ENCODE data around the gene CCDC187. TPM values are rescaled to one million over a fixed set of nuclear protein-coding genes. Genes with fewer than 3 reads are reported as not detected.
"Not testable (repeated sequence)": the region's sequence is repeated elsewhere in the genome, so short reads cannot be mapped to it uniquely, and the experiment has no call there.

The CCDC187 gene
- 0.02 TPM in 1 of 2 replicates, not detected in the other for total RNA-seq (2014; rRNA removed; shearing (Covaris generic); ENCODE audit: low replicate concordance)

DNA sequence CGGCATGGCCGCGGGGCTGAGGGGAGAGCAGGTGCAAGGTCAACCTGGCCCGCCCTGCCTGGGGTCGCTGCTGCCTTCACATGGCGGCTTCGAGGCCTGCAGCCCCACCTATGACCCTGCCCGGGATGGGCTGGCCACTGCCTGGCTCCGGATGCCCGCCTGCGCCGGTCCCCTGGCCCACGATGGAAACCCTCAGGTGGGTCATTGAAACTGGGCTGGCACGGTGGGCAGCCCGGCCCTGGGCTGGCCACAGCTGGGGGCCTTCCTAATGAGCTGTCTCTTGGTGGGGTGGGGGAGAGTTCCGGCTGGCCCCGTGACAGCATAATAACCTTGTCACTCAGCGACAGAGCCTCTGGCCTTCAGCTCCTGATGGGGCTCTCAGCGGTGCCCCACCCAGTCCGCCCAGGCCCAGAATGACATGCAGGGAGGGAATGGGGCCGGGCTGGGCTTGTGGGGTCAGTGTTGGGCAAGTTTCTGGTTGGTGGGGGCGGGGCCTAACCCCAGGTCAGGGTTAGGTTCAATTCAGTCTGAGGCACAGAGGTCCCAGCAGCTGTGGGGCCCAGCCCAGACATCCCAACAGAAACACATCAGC, at the start of gene CCDC187:
CCDC187 (minus strand) TSS at position 270 of the 592 bp plus-strand sequence; CDS start at position 6, 264 bp downstream.
- DNase-seq: no peak
- H3K9me3 ChIP-seq: no peaks in the 10 kb centered on the region

DNA sequence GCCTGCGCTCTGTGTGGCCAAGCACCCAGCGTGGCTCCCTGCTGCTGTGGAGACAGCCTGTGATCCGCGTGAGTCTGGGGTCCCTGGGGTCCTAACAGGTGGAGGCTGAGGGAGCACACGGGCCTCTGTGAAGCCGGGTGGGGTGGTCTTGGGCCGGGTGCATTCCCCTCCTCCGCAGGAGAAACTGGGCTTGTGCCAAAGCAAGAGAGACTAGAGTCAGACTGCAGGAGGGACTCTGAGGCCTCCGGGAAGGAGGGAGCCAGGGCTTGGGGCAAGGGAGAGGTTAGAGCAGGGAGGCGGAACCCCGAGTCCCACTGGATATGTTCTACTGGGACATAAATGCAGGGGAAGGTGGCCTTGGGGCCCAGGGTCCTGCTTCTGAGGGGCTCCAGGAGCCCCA, 49.2 kb upstream of the CCDC187 start:
- Histone ChIP-seq H3K27me3 (no peaks in the 10 kb centered on the region), H3K36me3 (peaks cover 14% of the 10 kb centered on the region), H3K9me3 (no peaks in the 10 kb centered on the region), H3K4me3 (no peak overlapping the region)
- no peak for DNase-seq

More for the DNA sequence above, at the start of gene CCDC187:
- H3K36me3 ChIP-seq: no peaks in the 10 kb centered on the region
- no peak within 1 kb of the TSS for H3K4me3 ChIP-seq
- no peaks in the 10 kb centered on the region for H3K27me3 ChIP-seq

DNA sequence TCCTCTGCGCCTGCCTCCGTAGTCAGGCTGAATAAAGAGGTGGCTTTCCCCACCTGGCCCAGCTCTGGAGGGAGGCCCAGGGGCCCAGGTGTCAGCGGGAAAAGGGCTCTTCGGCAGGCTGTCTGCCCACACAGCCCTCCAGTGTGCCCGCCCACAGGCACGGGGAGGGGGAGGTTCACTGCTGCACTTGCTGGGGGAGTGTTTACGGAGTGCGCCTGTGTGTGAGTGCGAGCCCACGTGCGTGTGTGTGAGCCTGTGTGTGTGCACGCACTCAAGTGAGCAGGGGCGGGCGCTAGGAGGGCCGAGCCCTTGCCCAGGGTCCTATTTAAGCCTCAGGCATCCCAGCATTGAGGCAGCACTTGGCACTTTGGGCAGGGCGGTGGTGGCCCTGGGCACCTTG, 48.8 kb upstream of the CCDC187 start:
- Histone ChIP-seq H3K9me3 (no peaks in the 10 kb centered on the region), H3K4me3 (no peak overlapping the region), H3K27me3 (no peaks in the 10 kb centered on the region), H3K36me3 (peaks cover 14% of the 10 kb centered on the region)
- no peak for DNase-seq

DNA sequence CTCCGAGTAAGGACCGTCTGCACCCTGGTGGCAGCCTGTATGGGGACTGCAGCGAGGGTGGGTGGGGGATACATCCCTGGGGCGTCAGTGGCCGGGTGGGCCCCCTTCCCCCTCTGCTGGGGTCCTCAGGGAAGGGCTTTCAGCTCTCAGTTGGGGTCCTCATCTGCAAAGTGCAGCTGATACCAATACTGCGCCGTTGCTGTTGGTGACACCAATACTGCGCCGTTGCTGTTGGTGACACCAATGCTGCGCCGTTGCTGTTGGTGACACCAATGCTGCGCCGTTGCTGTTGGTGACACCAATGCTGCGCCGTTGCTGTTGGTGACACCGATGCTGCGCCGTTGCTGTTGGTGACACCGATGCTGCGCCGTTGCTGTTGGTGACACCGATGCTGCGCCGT, 48.0 kb upstream of the CCDC187 start:
- not testable (repeated sequence) for H3K9me3 ChIP-seq, H3K27me3 ChIP-seq, H3K4me3 ChIP-seq, DNase-seq
- peaks cover 14% of the 10 kb centered on the region for H3K36me3 ChIP-seq

DNA sequence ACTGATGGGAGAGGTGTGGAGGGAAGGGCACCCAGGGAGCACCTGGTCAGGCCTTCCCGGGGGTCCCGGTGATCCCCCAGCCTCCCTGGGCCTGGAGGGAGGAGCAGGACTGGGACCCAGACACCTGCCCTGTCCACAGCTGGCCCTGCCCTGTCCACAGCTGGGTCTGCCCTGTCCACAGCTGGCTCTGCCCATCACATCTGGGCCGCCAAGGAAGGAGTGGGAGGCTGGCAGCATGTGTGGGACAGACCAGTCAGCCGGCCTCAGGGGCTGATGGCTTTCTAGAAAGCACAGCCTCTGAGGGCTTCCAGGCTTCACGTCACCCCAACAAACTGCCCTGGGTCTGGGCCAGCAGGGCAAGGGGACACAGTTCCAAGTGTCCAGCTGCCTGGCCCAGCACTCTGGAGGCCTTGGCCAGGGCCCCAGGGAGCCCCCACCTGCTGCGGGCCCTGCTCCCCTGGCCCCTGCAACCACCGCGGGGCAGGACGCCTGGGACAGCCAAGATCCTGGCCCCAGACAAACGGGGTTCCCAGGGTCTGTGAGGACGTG, 47.4 kb upstream of the CCDC187 start:
- Histone ChIP-seq H3K27me3 (no peaks in the 10 kb centered on the region), H3K4me3 (no peak overlapping the region), H3K36me3 (peaks cover 8% of the 10 kb centered on the region), H3K9me3 (no peaks in the 10 kb centered on the region)
- DNase-seq: no peak

DNA sequence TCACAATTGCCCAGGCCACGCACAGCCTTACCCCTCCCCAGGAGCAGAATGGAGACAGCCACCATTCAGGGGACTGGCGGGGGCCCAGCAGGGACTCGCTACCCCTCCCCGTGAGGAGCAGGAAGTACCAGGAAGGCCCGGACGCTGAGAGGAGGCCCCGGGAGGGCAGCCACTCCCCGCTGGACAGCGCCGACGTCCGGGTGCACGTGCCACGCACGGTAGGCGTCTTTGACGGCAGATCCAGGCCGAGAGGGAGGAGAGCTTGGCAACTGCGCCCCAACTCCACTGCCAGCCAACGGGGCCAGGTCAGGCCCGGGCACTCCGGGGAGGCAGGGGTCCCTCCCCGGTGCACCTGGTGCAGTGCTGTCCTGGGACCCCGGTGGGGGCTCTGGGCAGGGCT, 45.7 kb upstream of the CCDC187 start:
- Histone ChIP-seq H3K27me3 (no peaks in the 10 kb centered on the region), H3K4me3 (no peak overlapping the region), H3K36me3 (peaks cover 2% of the 10 kb centered on the region; the same call in 1 of the 2 replicates), H3K9me3 (no peaks in the 10 kb centered on the region)
- DNase-seq: no peak

DNA sequence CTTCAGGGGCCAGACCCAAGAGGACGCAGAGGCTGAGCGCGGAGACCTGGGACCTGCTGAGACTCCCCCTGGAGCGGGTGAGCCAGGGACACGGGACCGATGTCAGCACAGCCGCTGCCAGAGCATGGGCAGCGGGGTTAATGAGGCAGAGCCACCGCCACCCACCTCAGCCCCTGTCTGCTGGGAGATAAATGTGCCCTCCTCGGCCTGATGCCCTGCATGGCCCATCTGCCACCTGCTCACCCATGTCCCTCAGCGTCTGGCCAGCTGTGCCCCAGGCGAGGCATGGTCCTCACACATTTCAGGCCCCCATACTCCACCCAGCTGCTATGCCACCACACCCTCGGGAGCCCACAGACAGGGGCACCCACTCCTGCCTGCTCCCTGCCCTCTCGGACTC, 44.8 kb upstream of the CCDC187 start:
- no peaks in the 10 kb centered on the region for H3K27me3 ChIP-seq
- H3K36me3 ChIP-seq: peaks cover 2% of the 10 kb centered on the region; the same call in 1 of the 2 replicates
- H3K4me3 ChIP-seq: no peak overlapping the region
- H3K9me3 ChIP-seq: no peaks in the 10 kb centered on the region
- no peak for DNase-seq

DNA sequence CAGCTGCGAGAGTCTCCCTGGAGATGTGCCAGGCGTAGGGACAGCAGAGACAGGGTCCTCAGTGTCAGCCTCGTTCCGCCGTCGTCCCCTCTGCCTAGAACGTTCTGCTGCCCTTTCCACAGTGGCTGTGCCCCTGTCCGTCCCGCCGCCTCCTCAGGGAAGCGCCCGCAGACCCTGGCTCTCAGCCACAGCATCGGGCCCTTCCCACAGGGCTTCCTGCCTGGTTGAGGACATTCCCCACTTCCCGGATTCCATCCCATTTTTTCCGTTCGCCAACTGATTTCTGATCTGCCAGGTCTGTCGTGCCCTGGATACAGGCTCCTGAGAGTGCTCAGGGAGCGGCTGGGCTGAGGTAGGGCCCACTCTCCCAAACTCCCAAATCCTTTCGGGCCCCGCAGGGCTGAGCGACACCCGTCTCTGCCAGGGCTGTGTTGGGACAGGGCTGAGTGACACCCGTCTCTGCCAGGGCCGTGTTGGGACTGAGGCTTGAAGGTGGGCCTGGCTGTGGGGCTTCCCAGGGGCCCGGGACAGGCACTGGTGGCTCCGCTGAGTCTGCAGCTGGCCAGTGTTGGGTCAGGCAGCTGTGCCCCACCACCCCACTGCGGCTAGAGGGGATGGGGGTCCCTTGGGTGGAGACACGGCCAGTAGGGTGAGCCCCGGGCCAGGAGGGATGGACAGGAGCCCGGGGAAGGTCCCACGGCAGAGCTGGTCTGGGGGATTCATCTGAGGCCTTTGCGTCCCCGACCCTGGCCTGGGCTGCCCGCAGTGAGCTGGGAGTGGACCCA, 43.8 kb upstream of the CCDC187 start:
- Histone ChIP-seq H3K9me3 (no peaks in the 10 kb centered on the region), H3K27me3 (no peaks in the 10 kb centered on the region), H3K4me3 (no peak overlapping the region), H3K36me3 (peaks cover 2% of the 10 kb centered on the region; the same call in 1 of the 2 replicates)
- DNase-seq: no peak

DNA sequence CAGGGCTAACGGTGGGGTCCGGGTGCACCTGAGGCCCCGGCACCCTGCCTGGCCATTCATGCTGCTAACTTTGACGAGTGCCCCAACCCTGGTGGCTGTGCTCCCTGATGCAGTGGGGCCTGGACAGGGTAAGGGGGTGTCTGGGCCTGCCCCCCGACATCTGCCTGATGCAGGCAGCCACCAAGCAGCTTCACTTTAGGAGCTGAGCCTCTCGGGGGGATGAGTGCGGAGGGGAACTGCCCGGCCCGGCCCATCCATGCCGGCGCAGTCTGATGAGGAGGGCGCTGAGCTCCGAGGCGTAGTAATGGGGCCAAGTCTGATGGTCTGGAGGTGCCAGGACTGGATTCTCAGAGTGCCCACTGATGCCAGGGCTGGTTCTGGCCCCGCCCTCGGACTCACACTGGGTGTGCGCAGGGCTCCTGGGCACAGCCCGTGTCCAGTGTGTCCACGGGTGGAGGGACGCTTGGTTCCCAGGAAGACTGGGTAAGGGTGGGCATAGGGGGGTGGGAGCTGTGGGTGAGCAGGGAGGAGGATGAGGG, 43.1 kb upstream of the CCDC187 start:
- Histone ChIP-seq H3K4me3 (no peak overlapping the region), H3K27me3 (no peaks in the 10 kb centered on the region), H3K36me3 (peaks cover 2% of the 10 kb centered on the region; the same call in 1 of the 2 replicates), H3K9me3 (no peaks in the 10 kb centered on the region)
- DNase-seq: no peak

DNA sequence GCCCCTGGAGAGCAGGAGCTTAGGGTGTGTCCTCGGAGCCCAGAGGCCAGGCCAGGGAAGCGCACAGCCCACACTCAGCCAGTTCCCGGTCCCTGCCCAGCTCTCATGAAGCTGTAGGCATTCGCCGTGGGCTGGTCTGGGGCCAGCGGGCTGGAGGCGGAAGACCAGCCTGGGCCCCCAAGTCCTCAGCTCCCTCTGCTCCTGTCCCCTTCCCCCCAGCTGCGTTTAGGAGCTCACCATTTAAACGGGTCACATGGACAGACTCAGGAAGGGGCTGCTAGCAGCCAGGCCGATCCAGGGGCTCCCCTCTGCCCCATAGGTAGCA, 42.2 kb upstream of the CCDC187 start:
- Histone ChIP-seq H3K36me3 (peaks cover 4% of the 10 kb centered on the region; the same call in 1 of the 2 replicates), H3K9me3 (no peaks in the 10 kb centered on the region), H3K4me3 (no peak overlapping the region), H3K27me3 (no peaks in the 10 kb centered on the region)
- DNase-seq: no peak

DNA sequence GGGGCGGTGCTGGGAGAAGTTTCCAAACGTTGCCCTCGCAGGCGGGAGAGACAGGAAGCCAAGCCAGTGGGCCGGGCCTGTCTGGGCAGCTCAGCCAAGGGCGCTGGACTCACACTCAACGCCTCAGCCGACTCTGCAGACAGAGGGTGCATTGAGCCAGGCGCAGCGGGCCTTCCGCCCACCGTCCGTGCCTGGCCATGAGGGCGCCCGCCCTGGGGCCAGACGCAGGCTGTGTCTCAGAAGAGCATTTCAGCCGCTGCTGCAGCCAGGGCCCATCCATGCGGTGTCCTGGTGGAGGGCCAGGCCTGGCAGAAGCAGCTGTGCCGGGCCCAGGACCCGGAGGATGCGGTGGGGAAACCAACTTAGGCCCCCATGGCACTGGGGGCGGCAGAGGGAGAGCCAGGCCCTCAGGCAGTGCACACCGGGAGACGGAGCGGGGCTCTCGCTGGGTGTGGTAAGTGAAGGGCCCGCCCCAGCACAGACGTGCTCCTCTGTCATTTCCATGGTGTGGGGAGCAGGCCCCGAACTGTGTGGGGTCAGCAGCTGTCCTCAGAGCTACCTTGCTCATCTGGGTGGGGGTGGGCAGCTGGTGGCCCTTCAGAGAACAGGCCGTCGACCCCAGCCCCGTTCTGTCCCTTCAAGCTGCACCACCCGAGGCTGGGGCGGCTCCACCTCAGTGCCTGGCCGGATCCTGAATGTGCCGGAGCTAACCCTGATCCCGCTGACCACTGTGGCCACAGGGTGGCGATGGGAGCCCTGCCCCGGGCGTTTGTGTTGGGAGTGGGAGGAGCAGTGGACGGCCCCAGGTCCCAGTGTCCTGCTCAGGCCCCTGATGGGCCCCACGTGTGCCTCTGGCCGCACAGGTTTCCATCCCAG, 41.6 kb upstream of the CCDC187 start:
- DNase-seq: no peak
- no peaks in the 10 kb centered on the region for H3K27me3 ChIP-seq
- no peaks in the 10 kb centered on the region for H3K9me3 ChIP-seq
- H3K36me3 ChIP-seq: peaks cover 7% of the 10 kb centered on the region; the same call in 1 of the 2 replicates
- H3K4me3 ChIP-seq: no peak overlapping the region

DNA sequence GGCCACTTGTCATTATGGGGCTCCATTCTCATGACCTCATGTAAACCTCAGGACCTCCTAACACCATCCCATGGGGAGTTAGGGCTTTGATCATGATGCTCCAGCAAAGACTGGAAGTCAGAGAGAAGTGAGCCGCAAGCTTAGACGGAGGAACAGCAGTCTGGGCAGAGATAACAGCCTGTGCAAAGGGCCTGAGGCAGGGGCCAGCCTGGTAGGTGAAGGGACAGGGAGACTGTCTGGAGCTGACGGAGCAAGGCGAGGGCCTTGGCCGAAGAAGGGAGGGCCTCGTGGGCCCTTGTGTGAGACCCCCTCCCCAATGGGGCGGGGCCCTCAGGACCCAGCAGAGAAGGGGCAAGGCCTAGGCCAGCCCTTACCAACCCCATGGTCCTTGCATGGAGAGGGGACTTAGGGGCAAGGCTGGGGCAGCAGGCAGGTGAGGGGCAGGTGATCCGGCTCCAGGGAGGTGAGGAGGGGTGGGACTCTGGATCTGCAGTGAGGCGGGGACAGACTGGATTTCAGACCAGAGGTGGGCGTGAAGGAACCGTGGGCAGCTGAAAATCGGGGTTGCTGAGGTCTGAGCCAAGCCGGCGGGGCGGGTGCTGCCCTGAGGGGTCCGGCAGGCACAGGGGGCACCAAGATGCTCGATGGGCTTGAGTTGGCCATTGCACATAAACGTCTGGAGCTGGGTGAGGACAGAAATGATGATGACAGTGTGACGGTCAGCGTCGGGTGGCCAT, 40.8 kb upstream of the CCDC187 start:
- no peak for DNase-seq
- Histone ChIP-seq H3K36me3 (peaks cover 15% of the 10 kb centered on the region), H3K4me3 (no peak overlapping the region), H3K9me3 (no peaks in the 10 kb centered on the region), H3K27me3 (no peaks in the 10 kb centered on the region)

DNA sequence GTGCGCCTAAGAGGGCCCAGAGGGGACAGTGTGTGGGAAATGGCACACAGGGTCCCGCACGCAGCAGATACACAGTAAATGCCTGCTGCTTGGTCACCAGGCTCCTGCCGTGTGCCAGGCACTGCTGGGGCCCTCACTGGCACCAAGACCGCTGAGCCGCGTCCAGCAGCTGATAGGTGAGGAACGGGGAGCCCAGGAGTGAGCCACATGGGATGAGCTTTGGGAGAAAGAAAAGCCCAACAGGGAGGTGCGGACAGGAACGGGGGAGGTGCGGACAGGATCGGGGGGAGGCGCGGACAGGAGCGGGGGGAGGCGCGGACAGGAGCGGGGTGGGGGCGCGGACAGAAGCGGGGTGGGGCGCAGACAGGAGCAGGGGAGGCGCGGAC, 40.0 kb upstream of the CCDC187 start:
- DNase-seq: no peak
- Histone ChIP-seq H3K27me3 (no peaks in the 10 kb centered on the region), H3K9me3 (no peaks in the 10 kb centered on the region), H3K36me3 (peaks cover 18% of the 10 kb centered on the region), H3K4me3 (no peak overlapping the region)

DNA sequence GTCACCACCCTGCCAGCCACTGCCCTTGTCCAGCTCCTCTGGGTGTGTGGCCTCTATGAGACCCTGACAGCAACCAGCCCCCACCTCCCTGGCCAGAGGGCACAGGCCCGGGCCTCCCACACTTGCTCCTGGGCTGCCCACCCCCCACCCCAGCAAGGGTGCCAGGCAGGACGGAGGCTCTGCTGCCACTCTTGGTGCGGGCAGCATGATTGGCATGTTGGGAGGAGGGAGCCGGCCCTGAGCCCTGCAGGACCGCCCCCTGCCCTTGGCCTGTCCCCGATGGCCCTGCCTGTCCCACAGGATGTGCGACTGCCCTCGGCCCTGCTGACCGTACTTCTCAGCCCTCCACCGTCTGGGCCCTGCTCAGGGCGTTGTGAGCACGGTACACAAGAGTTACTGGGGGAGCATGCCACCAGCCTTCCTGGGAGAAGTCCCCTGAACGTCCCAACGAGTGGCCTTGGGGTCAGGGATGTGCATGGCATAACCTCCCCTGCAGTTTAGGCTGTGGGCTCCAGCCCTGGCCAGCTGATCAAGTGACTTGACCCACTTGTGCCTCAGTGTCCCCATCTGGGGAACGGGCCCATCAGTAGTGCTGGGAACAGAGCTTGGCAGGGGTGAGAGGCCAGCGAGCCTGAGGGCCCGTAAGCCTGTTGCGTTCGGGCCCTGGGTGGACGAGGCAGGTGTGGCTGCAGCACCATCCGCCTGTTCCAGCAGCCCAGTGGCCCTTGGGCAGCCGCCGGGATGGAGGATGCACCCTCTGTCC, 39.4 kb upstream of the CCDC187 start:
- Histone ChIP-seq H3K27me3 (no peaks in the 10 kb centered on the region), H3K9me3 (no peaks in the 10 kb centered on the region), H3K4me3 (no peak overlapping the region), H3K36me3 (peaks cover 19% of the 10 kb centered on the region)
- no peak for DNase-seq
